SK-N-SH (cell line): ENCODE results near the gene NMBR. TPM values are rescaled to one million over a fixed set of nuclear protein-coding genes. Genes with fewer than 3 reads are reported as not detected.

ENCODE experiments used
- CTCF ChIA-PET: fragments of 300-600, 350-600 bp; formaldehyde crosslinking; extraction: SDS; loops from one replicate; lab custom pipeline; 2021; lab: Yijun Ruan, JAX
- POLR2A ChIA-PET: fragments of 350-600 bp; sonication (Branson Sonifier 250); formaldehyde crosslinking; extraction: SDS; loops from one replicate; lab custom pipeline; 2020; ENCODE audit warnings: antibody characterized with exemption, inconsistent platforms; lab: Yijun Ruan, JAX
- DNase-seq: peaks from one replicate; pipeline ENCODE4 v3.0.0; 2012
- H2AFZ ChIP-seq: fragments of 200-600 bp; sonication (generic); 2 replicates; pipeline ENCODE4 v1.8.1; 2016; ENCODE audit warnings: antibody characterized with exemption, mild to moderate bottlenecking, low read depth
- H3F3A ChIP-seq: fragments of 200-600 bp; sonication (generic); replicated peaks from 2 replicates; pipeline ENCODE3; 2016; ENCODE audit warnings: antibody characterized with exemption, mild to moderate bottlenecking; ENCODE audit not compliant: insufficient read depth
- H3K27ac ChIP-seq, 2 experiments: fragments of 200-500 bp in 1 of 2; fragments of 200-600 bp in 1 of 2; sonication (Bioruptor generic) in 1 of 2; sonication (generic), shearing (Covaris generic) in 1 of 2; 2 replicates each; pipeline versions ENCODE4 v1.5.1 to v1.6.1; 2014 to 2016; ENCODE audit warnings: low read depth in 2 of 2, inconsistent platforms in 1 of 2, low read length in 1 of 2, mild to moderate bottlenecking in 1 of 2, mixed read lengths in 1 of 2
- H3K27me3 ChIP-seq: fragments of 200-600 bp; sonication (generic), shearing (Covaris generic); 2 replicates; pipeline ENCODE4 v1.6.1; 2016; ENCODE audit warnings: mixed run types; ENCODE audit not compliant: insufficient read depth
- H3K36me3 ChIP-seq, 2 experiments: fragments of 200-500 bp in 1 of 2; fragments of 200-600 bp in 1 of 2; sonication (Bioruptor generic) in 1 of 2; sonication (generic) in 1 of 2; replicated peaks in 1 of 2; 2 replicates each; pipeline versions ENCODE3 to v1.5.1; 2014 to 2016; ENCODE audit warnings: low read length in 1 of 2, mild to moderate bottlenecking in 1 of 2; ENCODE audit not compliant: insufficient read depth in 2 of 2, control insufficient read depth in 1 of 2
- H3K4me1 ChIP-seq, 2 experiments: fragments of 200-500 bp in 1 of 2; fragments of 200-600 bp in 1 of 2; sonication (Bioruptor generic) in 1 of 2; sonication (generic), shearing (Covaris generic) in 1 of 2; 2 replicates each; pipeline versions ENCODE4 v1.5.1 to v1.6.1; 2014 to 2016; ENCODE audit warnings: low read depth in 1 of 2, low read length in 1 of 2, mixed run types in 1 of 2; ENCODE audit not compliant: insufficient read depth in 2 of 2, control insufficient read depth in 1 of 2
- H3K4me2 ChIP-seq: fragments of 200-600 bp; sonication (generic), shearing (Covaris generic); 2 replicates; pipeline ENCODE4 v1.6.1; 2017; ENCODE audit warnings: mixed run types
- H3K4me3 ChIP-seq, 2 experiments: fragments of 200-500 bp in 1 of 2; fragments of 200-600 bp in 1 of 2; sonication (Bioruptor generic) in 1 of 2; sonication (generic), shearing (Covaris generic) in 1 of 2; 2 replicates each; pipeline versions ENCODE4 v1.5.1 to v1.8.1; 2014 to 2016; ENCODE audit warnings: low read depth in 2 of 2, inconsistent platforms in 1 of 2, low read length in 1 of 2, mild to moderate bottlenecking in 1 of 2, mixed read lengths in 1 of 2, moderate library complexity in 1 of 2
- H3K79me2 ChIP-seq: fragments of 200-600 bp; sonication (generic); 2 replicates; pipeline ENCODE4 v1.8.1; 2017; ENCODE audit warnings: mild to moderate bottlenecking; ENCODE audit not compliant: insufficient read depth
- H3K9ac ChIP-seq: fragments of 200-600 bp; sonication (generic); 2 replicates; pipeline ENCODE4 v1.6.1; 2017; ENCODE audit warnings: mixed run types
- H3K9me2 ChIP-seq: fragments of 200-600 bp; sonication (generic); 2 replicates; pipeline ENCODE4 v1.6.1; 2017; ENCODE audit warnings: mixed run types
- H3K9me3 ChIP-seq: fragments of 200-600 bp; sonication (generic); 2 replicates; pipeline ENCODE4 v1.6.1; 2017; ENCODE audit warnings: mixed run types, mild to moderate bottlenecking, moderate library complexity
- H4K20me1 ChIP-seq: fragments of 200-600 bp; sonication (generic); 2 replicates; pipeline ENCODE4 v1.6.1; 2017; ENCODE audit warnings: mild to moderate bottlenecking, mixed run types; ENCODE audit not compliant: insufficient read depth
- ELF1 ChIP-seq: IDR thresholded peaks from 2 replicates; pipeline ENCODE4 v1.4.0; 2012
- EP300 ChIP-seq, 2 experiments: IDR thresholded peaks; 2 replicates each; pipeline versions ENCODE4 v1.4.0 to v1.6.1; 2012; ENCODE audit warnings: borderline replicate concordance in 1 of 2, low read depth in 1 of 2, low read length in 1 of 2
- EZH2phosphoT487 ChIP-seq: fragments of 200-600 bp; sonication (generic); IDR thresholded peaks from 2 replicates; pipeline ENCODE4 v1.6.1; 2017; ENCODE audit warnings: low read depth, mixed run types, mild to moderate bottlenecking, antibody characterized with exemption, moderate library complexity, borderline replicate concordance
- FOSL2 ChIP-seq: IDR thresholded peaks from 2 replicates; pipeline ENCODE4 v1.4.0; 2012; ENCODE audit warnings: low read depth, mild to moderate bottlenecking, moderate library complexity, borderline replicate concordance
- FOXJ3 ChIP-seq: sonication (generic); formaldehyde crosslinking; IDR thresholded peaks from 2 replicates; pipeline ENCODE4 v1.5.1; 2020; ENCODE audit warnings: mild to moderate bottlenecking, missing genetic modification reagents
- IRF3 ChIP-seq: fragments of 150-350 bp; IDR thresholded peaks from 2 replicates; pipeline ENCODE4 v1.6.1; 2016; ENCODE audit warnings: mild to moderate bottlenecking, low read depth, low read length
- MXI1 ChIP-seq: IDR thresholded peaks from 2 replicates; pipeline ENCODE4 v1.6.1; 2012; ENCODE audit warnings: mild to moderate bottlenecking, low read depth, low read length, improper control_type of control experiment
- NFIC ChIP-seq: IDR thresholded peaks from 2 replicates; pipeline ENCODE4 v1.4.0; 2012; ENCODE audit warnings: borderline replicate concordance
- REST ChIP-seq: IDR thresholded peaks from 2 replicates; pipeline ENCODE4 v1.6.1; 2012; ENCODE audit warnings: mild to moderate bottlenecking, low read depth, low read length, moderate library complexity
- RFX5 ChIP-seq: IDR thresholded peaks from 2 replicates; pipeline ENCODE4 v1.6.1; 2012; ENCODE audit warnings: mild to moderate bottlenecking, improper control_type of control experiment, low read length
- SIN3A ChIP-seq: IDR thresholded peaks from 2 replicates; pipeline ENCODE4 v1.6.1; 2012; ENCODE audit warnings: low read depth, mild to moderate bottlenecking, low read length, moderate library complexity, borderline replicate concordance
- SMC3 ChIP-seq: IDR thresholded peaks from 2 replicates; pipeline ENCODE4 v1.6.1; 2012; ENCODE audit warnings: low read depth, low read length, improper control_type of control experiment
- USF2 ChIP-seq: fragments of 150-350 bp; IDR thresholded peaks from 2 replicates; pipeline ENCODE4 v1.6.1; 2017; ENCODE audit warnings: antibody characterized with exemption, low read length, low read depth, borderline replicate concordance
- ZBTB33 ChIP-seq: IDR thresholded peaks from 2 replicates; pipeline ENCODE4 v1.4.0; 2012; ENCODE audit warnings: low read depth, borderline replicate concordance
- polyA plus RNA-seq, 3 experiments: library from polyadenylated mRNA; depleted of rRNA; stranded (reverse); fragments of >200 nt; gene quantifications; 2 replicates each; pipeline ENCODE4 v1.2.3, GENCODE V29; 2012

The NMBR gene
- polyA plus RNA-seq, 1 of the 3 experiments (the other 2 are of a cell fraction): not detected

- CTCF ChIA-PET: interaction anchor here (1.7 kb wide), 1 partner anchor 34 kb away, joined by 7 read pairs; no protein-coding TSS in a partner anchor
- no peak overlapping the region for H3K4me2 ChIP-seq
- H3K9me3 ChIP-seq: no peaks in the 10 kb centered on the region
- H3K79me2 ChIP-seq: no peaks in the 10 kb centered on the region
- no peak overlapping the region for H3K4me3 ChIP-seq
- no peak for DNase-seq
- H4K20me1 ChIP-seq: no peaks in the 10 kb centered on the region
- no peaks in the 10 kb centered on the region for H3K9me2 ChIP-seq
- no peaks in the 10 kb centered on the region for H3F3A ChIP-seq
- H3K36me3 ChIP-seq: no peaks in the 10 kb centered on the region
- no peaks in the 10 kb centered on the region; the same call in 1 of the 2 replicates for H3K27me3 ChIP-seq
- H3K9ac ChIP-seq: no peak overlapping the region
- H3K4me1 ChIP-seq: no peaks in the 10 kb centered on the region
- TF ChIP-seq FOSL2: no peak
- no peak for TF ChIP-seq RFX5
- no peak for TF ChIP-seq IRF3
- no peak for TF ChIP-seq MXI1
- TF ChIP-seq REST: no peak
- TF ChIP-seq EZH2phosphoT487: no peak
- no peak for TF ChIP-seq ZBTB33
- TF ChIP-seq SIN3A: no peak
- TF ChIP-seq ELF1: no peak
- TF ChIP-seq SMC3: no peak
- no peak for TF ChIP-seq FOXJ3 (CRISPR knock-in tag)
- TF ChIP-seq NFIC: no peak
- no peak for TF ChIP-seq EP300 (IDR thresholded peaks at IDR 0.05; ENCODE audit: borderline replicate concordance in 1 of 2, low read depth in 1 of 2, low read length in 1 of 2)
- no peak for TF ChIP-seq USF2
- TF ChIP-seq, all 33 proteins: peak for 0
- POLR2A ChIA-PET: no interaction called here
- no peak overlapping the region for H3K27ac ChIP-seq
- no peak overlapping the region for H2AFZ ChIP-seq
These were observed 67.8 kb downstream of the NMBR start for GRCh38 chr6:142079130-142079529.
